BE2C (cell line): ENCODE measurements around the gene MSANTD2.

Experiments
- DNase-seq: peaks from one replicate; pipeline ENCODE4 v3.0.0-alpha.2; 2020
- H3K27me3 ChIP-seq: fragments of 250-450 bp; sonication (Bioruptor Pico); 2 replicates; pipeline ENCODE4 v1.5.1; 2020; ENCODE audit warnings: mild to moderate bottlenecking
- H3K36me3 ChIP-seq: fragments of 250-450 bp; sonication (Bioruptor Pico); 2 replicates; pipeline ENCODE4 v1.5.1; 2020; ENCODE audit warnings: mild to moderate bottlenecking
- H3K4me1 ChIP-seq: fragments of 250-450 bp; sonication (Bioruptor Pico); 2 replicates; pipeline ENCODE4 v1.5.1; 2020
- H3K4me3 ChIP-seq: 2 replicates; pipeline ENCODE4 v1.5.1; 2011; ENCODE audit warnings: low read depth, low read length
- H3K9me3 ChIP-seq: fragments of 250-450 bp; sonication (Bioruptor Pico); 2 replicates; pipeline ENCODE4 v1.5.1; 2020
- TF ChIP-seq, protein P1 (sequence below): IDR thresholded peaks from 2 replicates; pipeline ENCODE4 v1.5.1; 2012; ENCODE audit warnings: mild to moderate bottlenecking, low read depth, low read length

Gene MSANTD2

DNA sequence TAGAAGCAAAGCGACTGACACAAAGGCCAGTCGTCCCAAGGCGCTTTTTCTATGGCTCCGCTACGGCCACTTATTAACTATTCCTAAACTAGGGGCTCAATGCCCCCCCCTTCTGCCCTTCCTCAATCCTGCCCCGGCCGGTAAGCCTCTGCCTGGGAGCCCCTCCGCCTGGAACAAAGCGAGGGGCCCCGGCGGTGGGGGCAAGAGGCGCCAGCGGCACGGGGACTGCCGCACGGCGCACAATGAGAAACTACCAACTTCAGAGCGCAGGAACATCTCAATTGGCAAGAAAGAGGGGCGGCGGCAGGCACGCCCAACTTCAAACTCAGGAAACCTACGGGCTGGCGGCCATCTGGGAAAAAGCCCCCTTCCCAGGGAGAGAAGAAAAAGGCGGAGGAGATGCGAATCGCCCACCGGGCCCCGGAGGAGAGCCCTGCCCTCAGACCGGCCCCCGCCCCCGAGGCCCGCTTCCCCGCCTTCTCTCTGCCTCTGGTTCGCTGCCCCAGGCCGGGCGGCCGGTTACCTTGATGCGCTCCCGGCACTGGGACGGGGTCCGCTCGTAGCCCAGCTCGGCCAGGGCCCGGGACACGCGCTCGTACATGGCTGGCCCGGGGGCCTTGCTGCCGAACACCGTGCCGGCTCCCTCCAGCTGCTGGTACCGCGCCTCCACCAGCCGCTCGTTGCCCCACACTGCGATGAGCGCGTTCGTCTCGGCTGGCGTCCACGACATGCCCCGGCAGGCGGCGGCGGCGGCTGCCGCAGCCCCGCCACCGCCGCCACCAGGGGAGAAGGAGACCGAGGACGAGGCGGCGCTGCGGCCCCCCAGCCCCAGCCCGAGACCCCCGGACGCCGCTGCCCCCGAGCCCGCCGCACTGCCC, 619 bp downstream of the MSANTD2 start:
- Histone ChIP-seq H3K4me1 (no peaks in the 10 kb centered on the region), H3K9me3 (no peaks in the 10 kb centered on the region), H3K36me3 (no peaks in the 10 kb centered on the region), H3K4me3 (peak overlapping the region; percentile 82), H3K27me3 (peaks cover 8% of the 10 kb centered on the region)
- peak; percentile 40 for DNase-seq
- TF ChIP-seq, protein P1, sequence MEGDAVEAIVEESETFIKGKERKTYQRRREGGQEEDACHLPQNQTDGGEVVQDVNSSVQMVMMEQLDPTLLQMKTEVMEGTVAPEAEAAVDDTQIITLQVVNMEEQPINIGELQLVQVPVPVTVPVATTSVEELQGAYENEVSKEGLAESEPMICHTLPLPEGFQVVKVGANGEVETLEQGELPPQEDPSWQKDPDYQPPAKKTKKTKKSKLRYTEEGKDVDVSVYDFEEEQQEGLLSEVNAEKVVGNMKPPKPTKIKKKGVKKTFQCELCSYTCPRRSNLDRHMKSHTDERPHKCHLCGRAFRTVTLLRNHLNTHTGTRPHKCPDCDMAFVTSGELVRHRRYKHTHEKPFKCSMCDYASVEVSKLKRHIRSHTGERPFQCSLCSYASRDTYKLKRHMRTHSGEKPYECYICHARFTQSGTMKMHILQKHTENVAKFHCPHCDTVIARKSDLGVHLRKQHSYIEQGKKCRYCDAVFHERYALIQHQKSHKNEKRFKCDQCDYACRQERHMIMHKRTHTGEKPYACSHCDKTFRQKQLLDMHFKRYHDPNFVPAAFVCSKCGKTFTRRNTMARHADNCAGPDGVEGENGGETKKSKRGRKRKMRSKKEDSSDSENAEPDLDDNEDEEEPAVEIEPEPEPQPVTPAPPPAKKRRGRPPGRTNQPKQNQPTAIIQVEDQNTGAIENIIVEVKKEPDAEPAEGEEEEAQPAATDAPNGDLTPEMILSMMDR: no peak

DNA sequence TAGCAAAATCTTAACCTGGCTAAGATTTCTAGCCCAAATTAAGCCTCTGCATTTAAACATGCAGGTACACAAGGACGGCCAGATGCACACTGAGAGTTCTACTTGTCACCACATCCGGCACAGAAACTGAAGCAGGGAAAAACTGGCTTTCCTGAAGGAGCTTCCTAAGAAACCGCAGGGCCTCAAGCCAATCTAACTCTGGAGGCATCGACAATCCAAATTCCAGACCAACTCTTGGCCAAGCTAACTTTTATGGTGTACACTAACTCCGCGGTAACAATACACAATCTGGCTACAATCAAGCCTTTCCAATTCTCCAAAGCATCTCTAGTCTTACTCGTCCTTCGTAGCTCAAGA, 1.2 kb downstream of the MSANTD2 start:
- TF ChIP-seq, protein P1: no peak
- peaks cover 8% of the 10 kb centered on the region for H3K27me3 ChIP-seq
- H3K36me3 ChIP-seq: no peaks in the 10 kb centered on the region
- peak overlapping the region; percentile 82 for H3K4me3 ChIP-seq
- H3K4me1 ChIP-seq: no peaks in the 10 kb centered on the region
- DNase-seq: no peak
- H3K9me3 ChIP-seq: no peaks in the 10 kb centered on the region

DNA sequence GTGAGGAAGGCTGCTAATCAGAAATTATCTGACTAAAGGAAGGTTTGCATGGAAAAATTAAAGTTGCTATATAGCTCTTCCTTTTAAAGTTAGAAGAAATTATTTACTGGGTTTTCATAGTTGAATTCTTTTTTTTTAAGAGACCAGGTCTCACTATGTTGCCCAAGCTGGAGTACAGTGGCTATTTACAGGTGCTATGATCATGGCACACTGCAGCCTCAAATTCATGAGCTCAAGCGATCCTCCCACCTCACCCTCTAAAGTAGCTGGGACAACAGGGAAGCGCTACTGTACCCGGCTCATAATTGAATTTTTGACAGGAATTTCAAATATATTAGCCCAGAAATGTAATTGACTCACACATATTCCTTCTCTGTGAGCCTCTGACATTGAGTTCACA, 3.9 kb downstream of the MSANTD2 start:
- Histone ChIP-seq H3K4me3 (no peak overlapping the region), H3K36me3 (no peaks in the 10 kb centered on the region), H3K4me1 (no peaks in the 10 kb centered on the region), H3K27me3 (no peaks in the 10 kb centered on the region), H3K9me3 (no peaks in the 10 kb centered on the region)
- TF ChIP-seq, protein P1: no peak
- no peak for DNase-seq

DNA sequence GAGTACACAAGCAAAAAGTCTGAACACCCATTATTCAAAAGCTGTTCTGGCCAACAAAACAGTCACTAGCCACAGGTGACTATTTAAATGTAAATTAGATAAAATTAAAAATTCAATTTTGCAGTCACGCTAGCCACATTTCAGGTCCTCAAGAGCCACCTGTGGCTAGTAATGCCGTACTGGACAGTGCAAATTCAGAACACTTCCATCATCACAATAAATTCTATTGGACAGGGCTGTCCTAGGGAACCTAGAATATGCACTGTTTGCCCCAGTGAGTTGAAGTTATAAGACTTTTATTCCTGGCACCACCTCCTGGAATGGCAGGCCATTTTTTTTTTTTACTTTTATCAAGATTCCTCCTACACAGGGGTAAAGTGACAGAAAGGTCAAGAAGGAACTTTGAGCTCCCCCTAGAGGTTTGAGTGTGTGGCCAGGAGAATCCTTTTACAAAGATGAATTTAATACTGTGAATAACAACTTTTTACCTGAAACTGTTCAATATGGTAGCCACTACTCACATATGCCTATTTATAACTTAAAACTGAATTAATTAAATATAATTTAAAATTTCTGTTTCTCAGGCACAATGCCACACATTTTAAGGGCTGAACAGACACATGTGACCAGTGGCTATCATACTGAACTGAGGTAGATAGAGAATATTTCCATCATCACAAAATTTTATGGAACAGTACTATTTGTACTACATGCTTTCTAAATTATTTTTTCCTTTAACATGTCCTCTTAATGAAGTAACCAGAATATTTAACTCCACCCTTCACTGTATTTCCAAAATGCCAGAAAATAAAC, 6.5 kb downstream of the MSANTD2 start:
- no peaks in the 10 kb centered on the region for H3K9me3 ChIP-seq
- no peak overlapping the region for H3K4me3 ChIP-seq
- TF ChIP-seq, protein P1: peak; percentile 84
- peak; percentile 22 for DNase-seq
- no peaks in the 10 kb centered on the region for H3K27me3 ChIP-seq
- H3K4me1 ChIP-seq: no peaks in the 10 kb centered on the region
- H3K36me3 ChIP-seq: no peaks in the 10 kb centered on the region

DNA sequence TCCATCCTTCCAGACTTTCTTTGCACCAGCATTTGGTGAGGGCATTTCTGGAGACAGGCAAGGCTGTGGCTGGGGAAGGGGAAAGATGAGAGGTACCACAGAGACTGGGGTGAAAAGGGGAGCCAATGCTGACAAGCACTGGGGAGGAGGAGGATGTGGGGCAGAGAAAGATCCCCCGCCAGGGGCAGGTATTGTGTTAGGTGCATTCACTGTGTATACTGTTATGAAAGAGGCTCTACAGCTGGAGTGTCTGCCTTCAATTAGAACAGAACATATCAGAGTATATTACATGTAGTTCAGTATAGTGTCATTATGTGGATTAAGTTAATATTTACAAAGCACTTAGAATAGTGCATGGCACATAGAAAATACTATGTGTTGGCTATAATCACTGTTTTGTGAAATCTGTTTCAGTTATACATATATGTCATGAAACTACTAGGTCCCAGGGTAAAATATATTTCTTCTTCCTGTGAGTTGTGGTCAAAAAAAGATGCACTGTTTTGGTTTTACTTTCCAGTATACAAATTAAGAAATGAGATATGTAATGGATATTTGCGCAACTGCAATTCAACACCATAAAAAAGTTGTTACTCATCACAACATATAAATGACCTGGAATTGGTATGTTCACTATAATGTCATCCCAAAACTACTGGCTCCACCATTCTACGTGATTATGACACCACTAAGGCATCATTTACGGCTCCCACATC, 8.4 kb downstream of the MSANTD2 start:
- DNase-seq: no peak
- Histone ChIP-seq H3K27me3 (no peaks in the 10 kb centered on the region), H3K36me3 (no peaks in the 10 kb centered on the region), H3K9me3 (no peaks in the 10 kb centered on the region), H3K4me3 (no peak overlapping the region), H3K4me1 (no peaks in the 10 kb centered on the region)
- TF ChIP-seq, protein P1: no peak
